HG03354 (cell line): Measurements from ENCODE around the gene LAMP5.

Experiments used
- ATAC-seq: cut with Tn5 transposase; IDR thresholded peaks from one replicate; pipeline ENCODE4 v1.9.1; 2021; ENCODE audit warnings: mild to moderate bottlenecking; ENCODE audit not compliant: unreplicated experiment, poor library complexity, severe bottlenecking

The LAMP5 gene

DNA sequence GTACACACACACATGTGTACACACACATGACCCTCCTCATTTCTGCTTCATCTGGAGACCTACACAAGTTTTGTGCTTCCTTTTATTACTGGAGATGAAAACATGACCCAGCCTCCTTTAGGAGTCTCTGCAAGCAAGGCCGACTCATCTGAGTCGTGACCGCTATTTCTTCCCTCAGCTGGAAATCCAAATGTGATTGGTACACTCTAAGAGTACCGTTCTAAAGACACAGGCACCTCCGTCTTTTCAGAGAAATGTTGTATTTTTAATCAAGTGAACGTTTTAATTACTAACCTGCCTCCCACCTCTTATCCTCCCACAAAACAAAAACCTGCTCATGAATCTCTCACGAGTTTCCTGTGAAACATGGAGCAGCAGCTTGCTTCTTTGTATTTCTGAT is 63.0 kb downstream of the LAMP5 start:
- no peak for ATAC-seq

DNA sequence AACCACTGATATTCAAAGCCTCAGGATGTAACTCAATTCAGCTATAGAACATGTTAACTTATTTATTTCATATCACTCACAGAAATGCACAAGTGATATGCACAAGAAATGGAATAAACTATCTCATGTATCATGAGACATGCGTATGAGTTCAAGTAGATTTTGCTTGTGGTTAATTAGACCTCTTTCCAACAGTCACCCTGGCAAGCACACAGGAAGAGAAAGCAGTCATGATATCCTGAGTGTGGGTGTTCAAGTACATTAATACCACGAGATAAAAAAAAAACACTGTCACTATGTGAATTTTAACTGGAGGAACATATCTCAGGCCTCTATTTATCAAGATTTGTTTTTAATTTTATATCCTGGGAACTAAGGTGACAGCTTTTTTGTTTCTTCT is 64.2 kb downstream of the LAMP5 start:
- no peak for ATAC-seq
